GM19452 (cell line): Measurements from ENCODE around the gene KIF20A.
A peak's percentile ranks its signal among the peaks of the same experiment; 100 is the strongest.
"Not testable (repeated sequence)": the region's sequence is repeated elsewhere in the genome, so short reads cannot be mapped to it uniquely, and the experiment has no call there.

Source experiments
- ATAC-seq: cut with Tn5 transposase; IDR thresholded peaks from one replicate; pipeline ENCODE4 v1.9.1; 2021; ENCODE audit not compliant: unreplicated experiment

Gene KIF20A

DNA sequence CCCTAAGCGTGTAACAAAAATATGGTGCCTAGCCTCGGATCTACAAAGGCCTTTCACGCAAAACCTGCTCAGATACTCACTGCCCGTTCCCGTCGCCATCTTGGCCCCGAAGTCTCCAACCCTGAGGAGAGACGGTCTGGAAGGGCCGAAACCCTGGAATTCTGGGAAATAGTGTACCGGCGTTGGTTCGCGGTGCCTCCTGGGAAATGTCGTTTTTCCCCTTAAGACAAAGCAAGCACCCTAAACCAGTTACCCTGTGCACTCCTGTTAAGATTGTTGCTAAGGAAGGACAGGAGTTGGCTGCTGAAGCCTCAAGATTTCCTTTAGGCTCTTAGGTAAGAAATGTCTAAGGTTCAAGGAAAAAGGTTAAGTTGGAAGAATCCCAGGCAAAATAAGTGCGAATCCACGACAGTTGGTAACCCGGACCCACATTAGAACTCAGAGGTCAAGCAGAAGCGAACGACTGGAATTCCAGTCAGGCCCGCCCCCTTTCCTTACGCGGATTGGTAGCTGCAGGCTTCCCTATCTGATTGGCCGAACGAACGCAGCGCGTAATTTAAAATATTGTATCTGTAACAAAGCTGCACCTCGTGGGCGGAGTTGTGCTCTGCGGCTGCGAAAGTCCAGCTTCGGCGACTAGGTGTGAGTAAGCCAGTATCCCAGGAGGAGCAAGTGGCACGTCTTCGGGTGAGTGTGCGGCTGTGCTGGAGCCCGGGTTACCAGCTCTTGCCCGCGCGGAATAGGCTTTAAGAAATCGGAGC, at the start of gene KIF20A, which contains the start of gene BRD8:
TSS of gene KIF20A (plus strand) at position 597 of the 761 bp plus-strand sequence. CDS start 569 bp downstream, outside the sequence.
TSS of gene BRD8 (minus strand) at position 115 of the 761 bp plus-strand sequence. CDS start at position 99, 16 bp downstream.
- peak; percentile 78 for ATAC-seq

DNA sequence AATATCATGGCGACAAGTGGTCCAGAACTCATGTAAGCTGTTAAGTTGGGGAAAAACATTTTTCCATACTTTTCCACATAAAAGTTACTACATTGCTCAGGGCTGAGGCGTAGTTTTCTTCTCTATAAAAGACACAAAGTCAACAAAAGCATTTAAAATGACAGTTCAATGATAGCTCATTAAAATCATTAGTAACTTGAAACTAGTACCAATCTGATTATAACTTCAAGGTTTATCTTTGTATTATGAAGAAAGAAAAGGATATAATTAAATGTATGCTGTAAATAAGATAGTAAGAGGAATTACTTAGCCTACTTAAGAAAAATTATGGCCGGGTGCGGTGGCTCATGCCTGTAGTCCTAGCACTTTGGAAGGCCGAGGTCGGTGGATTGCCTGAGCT, 49.6 kb upstream of the KIF20A start:
- ATAC-seq: no peak

DNA sequence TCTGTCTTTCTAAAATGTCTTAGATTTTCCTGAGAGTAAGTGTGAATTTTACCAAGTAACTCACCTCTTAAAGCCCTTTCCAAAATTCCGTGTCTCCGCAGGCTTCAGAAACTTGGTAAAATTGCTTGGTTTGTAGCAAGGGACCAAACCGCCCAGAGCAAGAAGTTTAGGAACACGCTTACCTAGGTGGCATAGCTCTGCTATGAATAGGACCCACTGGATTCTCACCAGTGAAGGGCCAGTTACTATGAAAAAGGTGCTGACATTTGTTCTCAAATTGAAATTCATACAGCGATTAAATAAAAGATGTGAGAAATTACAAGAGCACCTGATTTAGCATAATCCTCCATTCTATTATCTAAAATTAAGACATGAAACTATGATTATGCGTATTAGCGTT, 46.4 kb upstream of the KIF20A start:
- ATAC-seq: no peak

DNA sequence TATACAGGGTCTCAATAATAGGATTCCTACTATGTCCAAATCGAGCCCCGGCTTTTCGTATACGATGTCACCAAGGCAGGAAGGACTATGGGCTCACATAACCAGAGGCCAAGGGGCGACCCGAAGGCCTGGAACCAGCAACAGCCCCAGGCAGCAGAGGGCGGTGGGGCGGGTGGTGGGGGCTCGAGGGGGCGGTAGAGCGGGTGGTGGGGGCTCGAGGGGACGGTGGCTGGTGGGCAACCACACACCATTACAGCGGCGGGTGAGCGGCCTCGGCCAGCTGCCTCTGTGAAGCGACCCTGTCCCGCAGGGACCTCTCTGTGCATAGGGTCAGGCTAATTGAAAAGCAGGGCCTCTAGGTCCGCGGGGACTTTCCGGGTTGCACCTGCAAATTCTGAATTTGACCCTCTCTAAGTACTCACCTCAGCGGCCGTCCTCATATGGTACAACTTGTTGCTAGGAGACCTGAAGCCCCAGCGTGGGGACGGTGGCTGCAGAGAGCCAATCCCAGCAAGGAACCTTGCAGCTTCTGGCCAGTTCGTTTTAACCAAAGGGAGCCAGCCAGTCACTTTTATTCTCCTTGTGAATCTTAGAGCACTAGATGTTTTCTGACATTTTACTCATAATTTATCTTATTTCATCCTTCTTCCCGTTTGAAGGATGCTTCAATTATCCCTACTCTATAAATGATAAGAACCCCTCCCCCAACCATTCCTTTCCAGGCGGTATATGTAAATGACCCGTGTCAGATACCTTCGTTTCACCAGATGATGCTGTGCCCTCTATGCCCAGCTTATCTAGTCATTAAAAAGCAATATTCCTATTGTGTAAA, 39.7 kb upstream of the KIF20A start, which contains the start of gene NME5:
TSS of gene NME5 (minus strand) at position 480 of the 832 bp plus-strand sequence. CDS start 648 bp downstream, outside the sequence.
- ATAC-seq: no peak

DNA sequence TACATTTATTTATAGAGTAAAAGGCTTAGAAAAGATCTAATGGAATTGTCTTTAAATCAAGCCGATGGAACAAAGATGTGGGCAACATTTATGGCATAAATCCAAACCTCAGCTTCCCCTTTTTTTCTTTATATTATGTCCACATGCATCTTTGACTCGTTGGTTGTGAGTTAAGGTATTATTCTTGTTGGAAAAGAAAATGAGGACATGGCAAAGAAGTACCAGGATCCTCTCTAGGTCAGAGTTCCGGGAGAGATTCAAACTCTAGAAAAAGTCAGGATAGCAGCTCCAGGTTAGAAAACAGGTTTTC, 39.2 kb upstream of the KIF20A start:
- ATAC-seq: no peak

DNA sequence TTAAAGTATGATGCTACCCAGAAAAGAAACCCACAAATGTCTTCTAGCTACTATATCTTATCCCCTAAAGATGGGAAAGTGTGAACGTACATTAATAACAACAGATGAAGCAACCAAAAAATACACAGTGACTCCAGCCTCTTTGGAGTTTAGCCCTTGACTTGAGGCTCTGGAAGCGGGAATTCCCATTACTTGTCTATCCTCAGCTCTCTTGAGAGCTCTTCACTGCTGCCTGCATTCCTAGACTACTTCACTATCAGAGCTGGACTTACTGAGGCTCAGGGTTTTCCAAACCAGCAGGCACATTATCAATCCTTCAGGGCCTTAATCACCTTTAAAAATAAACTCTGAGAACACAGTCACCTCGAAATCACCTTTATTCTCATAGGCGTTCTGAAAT, 38.6 kb upstream of the KIF20A start:
- ATAC-seq: no peak

DNA sequence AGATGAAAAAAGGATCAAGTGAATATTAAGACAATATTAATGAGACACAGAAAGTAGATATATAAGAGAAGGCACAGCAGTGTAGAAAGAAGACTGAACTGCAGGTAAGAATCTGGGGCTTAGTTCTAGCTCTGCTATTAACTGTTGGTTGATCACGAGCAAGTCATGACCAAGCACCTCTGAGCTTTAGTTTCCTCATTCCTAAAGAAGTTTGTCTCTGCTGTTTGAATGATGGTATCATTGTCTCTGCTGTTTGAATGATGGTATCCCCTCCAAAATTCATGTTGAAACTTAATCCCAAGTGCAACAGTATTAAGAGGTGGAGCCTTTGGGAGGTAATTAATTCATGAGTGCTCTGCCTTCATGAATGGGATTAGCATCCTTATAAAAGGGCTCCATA, 37.2 kb upstream of the KIF20A start:
- no peak for ATAC-seq

DNA sequence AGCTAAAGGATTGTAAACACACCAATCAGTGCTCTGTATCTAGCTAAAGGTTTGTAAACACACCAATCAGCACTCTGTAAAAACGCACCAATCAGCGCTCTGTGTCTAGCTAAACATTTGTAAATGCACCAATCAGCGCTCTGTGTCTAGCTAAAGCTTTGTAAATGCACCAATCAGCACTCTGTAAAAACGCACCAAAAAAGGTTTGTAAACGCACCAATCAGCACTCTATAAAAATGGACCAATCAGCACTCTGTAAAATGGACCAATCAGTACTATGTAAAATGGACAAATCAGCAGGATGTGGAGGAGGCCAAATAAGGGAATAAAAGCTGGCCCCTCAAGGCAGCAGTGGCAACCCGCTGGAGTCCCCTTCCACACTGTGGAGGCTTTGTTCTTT, 35.3 kb upstream of the KIF20A start:
- not testable (repeated sequence) for ATAC-seq

DNA sequence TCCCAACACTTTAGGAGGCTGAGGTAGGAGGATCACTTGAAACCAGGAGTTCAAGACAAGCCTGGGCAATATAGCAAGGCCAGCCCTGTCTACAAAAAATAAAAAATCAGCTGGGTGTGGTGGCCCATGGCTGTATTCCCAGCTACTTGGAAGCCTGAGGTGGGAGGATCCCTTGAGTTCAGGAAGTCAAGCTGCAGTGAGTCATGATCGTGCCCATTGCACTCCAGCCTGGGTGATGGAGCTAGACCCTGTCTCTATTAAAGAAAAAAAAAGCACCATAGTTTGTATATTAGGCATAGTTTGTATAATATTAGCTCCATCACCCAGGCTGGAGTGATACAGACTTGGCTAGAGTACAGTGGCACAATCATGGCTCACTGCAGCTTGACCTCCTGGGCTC, 30.1 kb upstream of the KIF20A start:
- ATAC-seq: no peak

DNA sequence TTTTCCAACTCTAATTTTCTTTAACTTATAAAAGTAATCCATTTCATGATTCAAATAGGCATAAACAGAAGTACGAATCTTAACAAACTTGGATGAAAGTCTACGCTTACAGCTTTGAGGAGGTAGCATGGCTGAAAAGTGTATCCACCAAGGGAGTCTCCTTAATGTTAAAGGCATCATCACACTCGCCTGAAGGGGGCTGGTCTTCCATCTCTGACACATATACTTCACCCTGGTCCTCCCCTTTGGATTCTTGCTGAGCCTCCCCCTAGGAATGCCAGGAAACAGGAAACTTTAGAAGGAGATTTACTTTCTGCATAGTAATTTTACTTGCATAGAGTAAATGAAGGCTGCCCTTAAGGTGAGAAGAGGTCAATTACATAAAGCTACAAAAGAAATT, 29.4 kb upstream of the KIF20A start:
- no peak for ATAC-seq

DNA sequence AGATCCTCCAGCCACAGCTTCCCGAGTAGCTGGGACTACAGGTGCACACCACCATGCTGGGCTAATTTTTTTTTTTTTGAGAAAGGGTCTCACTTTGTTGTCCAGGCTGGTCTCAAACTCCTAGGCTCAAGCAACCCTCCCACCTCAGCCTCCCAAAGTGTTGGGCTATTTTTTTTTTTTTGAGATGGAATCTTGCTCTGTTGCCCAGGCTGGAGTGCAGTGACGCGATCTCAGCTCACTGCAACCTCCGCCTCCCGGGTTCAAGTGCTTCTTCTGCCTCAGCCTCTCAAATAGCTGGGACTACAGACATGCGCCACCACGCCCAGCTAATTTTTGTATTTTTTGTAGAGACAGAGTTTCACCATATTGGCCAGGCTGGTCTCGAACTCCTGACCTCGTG, 22.9 kb upstream of the KIF20A start:
- not testable (repeated sequence) for ATAC-seq

DNA sequence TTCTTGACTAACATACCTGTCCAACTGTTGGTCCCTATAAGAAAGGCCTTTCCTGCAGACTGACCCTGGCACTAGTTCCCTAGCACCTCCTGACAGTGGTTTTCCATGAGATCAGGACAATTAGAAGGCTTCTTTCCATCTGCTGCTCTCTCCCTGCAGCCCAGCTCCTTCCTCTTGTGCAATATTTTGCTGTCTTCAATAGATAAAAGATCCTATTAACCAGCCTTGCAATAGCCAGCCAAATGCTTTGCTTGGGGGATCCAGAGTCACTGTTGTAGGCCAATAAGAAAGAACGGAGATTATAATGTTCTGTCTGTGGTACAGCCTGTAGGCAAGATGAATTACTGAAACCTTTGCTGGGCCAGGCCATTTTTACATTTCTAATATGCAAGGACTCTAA, 21.3 kb upstream of the KIF20A start:
- ATAC-seq: no peak

DNA sequence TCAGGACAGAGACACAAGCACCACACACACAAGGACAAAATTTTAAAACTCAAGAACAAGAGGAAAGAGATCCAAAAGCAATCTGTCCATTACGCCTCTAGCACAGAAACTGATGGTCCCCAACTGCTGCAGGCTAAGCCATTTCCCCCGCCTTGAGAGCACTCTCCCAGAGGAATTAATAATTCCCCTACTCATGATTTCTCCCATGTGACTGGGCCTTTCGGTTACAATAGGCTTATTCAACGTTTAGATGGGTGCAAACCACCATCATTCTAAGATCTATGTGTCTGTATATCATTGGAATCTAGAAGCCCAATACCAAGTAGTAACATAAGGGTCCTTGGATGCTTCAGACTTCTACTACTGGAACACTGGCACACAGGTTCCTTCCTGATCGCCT, 19.2 kb upstream of the KIF20A start:
- no peak for ATAC-seq

DNA sequence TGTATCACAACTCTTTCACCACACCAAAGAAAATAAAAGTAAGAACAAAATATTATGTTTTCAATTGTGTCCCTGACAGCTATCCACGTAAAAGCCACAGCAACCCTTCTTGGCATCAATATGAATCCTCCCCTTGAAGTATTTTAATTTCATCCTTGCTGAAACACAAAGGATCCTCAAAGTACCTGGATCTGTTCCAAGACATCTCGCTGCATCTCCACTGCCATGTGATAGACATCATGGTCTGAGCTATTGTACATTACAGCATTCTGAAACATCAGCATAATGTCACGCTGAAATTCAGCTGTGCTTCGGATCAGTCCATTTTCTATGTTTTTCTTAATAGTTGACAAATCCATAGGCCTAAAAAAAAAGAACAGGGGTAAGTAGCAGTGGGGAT, 18.2 kb upstream of the KIF20A start:
- no peak for ATAC-seq

DNA sequence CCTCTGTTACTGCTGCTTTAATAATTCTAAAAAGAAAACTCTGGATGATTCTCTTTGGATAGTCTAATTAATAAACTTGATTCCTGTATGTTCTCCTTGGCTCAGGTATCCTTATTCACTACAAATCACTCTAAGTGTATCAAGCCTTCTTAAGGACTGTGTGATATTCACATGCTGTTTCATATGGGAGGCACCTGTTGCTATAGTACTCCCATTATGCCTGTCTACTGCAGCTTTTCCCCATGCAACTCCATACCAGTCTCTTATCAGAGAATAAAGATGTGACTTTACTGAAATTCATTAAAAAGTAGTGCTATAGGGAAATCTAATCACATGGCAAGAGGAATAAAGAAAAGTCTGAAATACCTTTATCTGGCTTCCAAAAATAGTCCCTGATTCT, 15.2 kb upstream of the KIF20A start:
- no peak for ATAC-seq

DNA sequence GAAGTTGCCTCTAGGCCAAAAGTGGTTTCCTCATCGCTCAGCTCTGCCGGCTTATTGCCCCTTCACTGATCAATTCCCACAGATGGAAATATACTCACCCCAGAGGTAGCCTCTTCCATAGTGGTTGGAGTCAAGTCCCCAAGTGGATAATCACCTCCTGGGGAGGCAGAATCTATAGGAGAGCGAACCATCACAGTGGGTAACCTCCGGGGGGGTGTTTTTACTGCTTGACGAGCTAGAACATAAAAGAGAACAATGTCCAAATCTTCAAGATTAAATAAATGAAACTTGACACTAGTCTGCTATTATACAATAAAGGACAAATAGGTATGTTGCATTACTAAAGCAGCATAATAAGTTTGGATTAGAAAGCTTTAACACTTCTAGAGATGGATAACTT, 9.8 kb upstream of the KIF20A start:
- ATAC-seq: no peak

DNA sequence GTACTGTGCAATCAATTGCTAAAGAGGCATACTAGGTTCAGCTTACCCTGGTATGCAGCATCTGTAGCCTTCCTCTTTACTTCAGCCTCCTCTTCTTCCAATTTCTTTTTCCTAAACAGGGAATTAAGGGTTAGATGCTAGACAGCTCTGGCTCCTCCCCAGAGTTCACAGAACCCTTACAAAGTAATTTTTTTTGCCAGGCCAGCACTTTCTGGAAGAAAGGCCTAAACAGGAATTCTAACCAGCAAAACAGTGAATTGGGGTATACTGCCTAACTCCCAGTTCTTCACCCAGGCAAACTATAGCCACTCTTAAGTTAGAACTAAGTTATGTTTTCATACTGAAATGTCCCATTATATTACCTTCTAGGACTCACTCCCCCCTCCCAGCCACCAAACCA, 8.6 kb upstream of the KIF20A start:
- ATAC-seq: no peak

DNA sequence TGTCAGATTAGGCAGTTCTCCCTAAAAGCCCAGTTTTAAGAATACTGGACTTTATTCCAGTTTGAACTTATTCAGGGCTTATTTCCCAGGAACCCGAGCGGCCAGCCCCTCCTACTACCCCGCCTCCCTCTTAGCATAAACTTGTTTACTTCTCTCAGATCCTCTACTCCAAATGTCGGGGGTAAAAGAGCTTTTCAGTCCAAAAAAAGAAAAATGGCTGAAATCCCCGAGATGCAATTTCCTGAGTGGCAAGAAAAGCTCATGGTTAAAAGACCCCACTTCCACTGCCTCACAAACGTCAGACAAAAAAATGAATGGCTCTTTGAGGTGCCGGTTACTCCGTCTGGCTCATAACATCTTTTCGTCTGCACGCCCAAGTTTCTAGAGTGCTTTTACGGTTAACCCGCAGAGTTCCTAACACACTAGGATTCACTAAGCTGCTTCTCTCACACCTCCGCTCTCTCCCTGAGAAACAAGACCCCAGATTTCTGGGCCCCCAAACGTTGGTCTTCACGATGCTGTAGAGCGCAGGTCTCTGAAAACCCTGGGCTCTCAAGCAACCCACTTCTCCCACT, 884 bp upstream of the KIF20A start:
- ATAC-seq: no peak

DNA sequence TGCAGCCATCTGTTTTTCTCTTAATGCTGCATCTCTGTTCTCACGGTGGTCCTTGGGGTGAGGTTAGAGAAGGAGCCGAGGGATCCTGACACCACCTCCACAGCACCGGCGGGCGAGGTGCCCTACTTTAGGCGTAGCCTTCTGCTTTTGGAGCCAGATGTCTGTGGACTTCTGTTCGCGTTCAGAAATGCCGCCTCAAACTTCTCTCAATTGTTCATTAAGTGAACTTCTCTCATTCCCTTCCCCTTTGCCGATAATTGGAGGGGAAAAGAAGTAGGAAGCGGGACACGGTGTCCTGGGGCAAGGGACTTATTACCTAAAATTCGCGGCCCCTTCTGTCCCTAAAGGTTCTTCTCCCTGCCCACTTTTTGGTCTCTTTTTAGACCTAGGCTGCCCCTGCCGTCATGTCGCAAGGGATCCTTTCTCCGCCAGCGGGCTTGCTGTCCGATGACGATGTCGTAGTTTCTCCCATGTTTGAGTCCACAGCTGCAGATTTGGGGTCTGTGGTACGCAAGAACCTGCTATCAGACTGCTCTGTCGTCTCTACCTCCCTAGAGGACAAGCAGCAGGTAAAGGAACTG, 455 bp downstream of the KIF20A start:
- peak; percentile 8 for ATAC-seq

DNA sequence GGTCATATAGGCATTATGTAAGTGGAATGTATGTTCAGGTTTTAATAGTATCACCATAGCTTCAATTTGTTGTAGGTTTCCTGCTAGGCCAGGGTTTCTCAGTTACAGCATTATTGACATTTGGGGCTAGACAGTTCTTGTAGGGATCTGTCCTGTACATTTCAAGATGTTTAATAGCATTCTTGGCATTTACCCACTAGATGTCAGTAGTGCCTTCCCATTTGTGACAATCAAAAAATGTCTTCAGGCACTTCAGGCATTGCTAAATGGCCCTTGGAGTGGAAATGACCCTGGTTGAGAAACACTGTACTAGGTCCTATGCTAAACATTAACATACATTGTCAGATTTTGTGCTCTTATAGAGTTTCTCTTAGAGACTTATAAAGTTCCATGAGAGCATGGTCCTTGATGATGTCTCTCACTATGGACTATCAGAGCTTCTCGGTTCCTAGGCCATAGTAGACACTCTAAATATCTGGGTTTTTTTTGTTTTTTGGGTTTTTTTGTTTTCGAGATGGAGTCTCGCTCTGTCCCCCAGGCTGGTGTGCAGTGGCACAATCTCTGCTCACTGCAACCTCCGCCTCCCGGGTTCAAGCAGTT, 1.4 kb downstream of the KIF20A start:
- ATAC-seq: no peak

DNA sequence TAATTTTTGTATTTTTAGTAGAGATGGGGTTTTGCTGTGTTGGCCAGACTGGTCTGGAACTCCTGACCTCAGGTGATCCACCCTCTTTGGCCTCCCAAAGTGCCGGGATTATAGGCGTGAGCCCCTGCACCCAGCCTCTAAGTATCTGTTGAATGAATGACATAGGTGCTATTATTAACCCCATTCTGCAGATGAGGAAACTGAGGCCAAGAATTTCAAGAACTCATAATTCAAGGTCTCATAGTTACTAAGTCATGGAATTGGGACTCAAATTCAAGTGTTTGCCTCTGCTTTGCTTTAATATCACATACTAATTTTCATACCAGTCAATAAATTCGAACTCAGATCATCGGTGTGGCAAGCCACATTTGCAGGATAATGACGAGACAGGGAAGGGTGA, 1.9 kb downstream of the KIF20A start:
- no peak for ATAC-seq
